HG02981 (cell line): ENCODE results near the gene HOMER3.

Source experiments
- ATAC-seq: cut with Tn5 transposase; IDR thresholded peaks from one replicate; pipeline ENCODE4 v1.9.1; 2021; ENCODE audit warnings: mild to moderate bottlenecking, moderate library complexity; ENCODE audit not compliant: unreplicated experiment

HOMER3 gene

DNA sequence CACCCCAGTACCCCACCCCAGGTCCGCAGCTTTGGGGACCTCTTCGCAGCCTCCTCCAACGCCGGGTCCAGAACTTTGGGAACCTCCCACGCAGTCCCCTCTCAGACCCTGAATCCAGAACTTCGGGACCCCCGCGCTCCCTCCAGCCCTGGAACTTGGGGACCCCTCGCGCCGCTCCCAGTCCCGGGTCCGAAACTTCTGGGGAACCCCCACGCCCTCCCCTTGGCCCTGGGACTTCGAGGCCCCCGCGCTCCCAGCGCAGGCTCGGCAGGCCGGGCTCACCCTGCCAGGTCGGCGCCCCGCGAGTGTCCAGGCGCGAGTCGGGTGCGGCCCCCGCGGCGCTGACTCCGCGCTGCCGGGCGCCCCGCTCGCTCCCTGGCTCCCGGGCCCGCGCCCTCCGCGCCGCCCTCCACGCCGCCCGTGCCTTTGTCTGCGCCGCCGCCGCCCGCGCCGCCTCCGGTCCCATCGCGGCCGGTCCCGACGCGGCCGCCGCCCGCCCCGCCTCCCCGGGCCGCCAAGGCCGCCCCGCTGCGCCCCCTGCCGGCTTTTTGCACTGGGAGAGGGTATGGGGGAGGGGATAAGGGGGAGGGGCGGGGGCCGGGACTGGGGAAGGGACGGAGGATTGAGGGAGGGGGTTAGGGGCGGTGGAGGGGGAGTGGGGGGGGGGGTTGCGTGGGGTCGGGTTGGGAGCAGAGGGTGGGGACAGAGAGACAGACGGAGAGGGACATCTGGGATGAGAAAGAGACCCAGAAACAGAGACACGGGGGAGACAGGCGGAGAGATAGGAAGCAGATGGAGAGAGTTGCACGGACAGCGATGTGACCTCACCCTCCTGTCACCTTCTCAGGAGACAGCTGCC, at the start of gene HOMER3:
TSS of gene HOMER3 (minus strand) at position 449 of the 859 bp plus-strand sequence. CDS start 2,235 bp downstream, outside the sequence.
- ATAC-seq, result no peak

GRCh38 chr19:18990128-18990708, 49.2 kb upstream of the HOMER3 start:
- no peak for ATAC-seq

DNA sequence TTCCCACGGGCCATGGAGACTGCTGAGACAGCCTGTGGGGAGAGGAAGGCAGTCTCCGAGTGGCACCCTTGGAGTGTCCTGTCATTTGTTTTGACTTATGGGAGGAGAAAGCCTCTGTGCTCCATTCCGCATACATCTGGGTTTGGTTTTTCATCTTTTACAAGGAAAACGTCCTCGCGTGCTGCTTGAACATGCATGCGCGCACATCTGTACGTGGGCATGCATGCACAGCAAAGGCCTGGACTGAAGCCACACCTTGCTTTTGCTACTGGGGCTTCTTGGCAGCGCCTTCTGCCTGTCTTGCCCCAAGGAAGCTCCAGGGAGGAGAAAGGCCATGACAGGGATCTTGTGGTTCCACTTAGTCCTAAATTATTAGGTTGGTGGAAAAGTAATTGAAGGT, 48.3 kb upstream of the HOMER3 start:
- ATAC-seq, result no peak

GRCh38 chr19:18987456-18987855, 46.4 kb upstream of the HOMER3 start:
- no peak for ATAC-seq

DNA sequence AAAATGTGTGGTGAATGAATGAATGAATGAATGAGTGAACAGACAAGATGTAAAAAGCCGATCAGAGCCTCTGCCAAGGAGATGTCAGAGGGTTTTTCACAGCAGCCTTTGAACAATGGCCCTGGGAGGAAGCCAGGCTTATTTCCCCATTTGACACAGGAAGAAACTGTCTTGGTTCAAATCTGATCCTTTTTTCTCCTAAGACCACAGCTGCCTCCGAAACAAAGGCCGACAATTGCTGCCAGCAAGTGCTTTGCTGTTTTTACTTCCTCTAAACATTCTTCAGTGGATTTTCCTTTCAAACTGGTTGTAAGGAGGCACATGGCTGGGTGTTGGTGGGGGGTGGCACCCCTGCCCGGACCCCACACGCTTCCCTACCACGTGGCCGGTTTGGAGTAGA, 44.2 kb upstream of the HOMER3 start:
- no peak for ATAC-seq

DNA sequence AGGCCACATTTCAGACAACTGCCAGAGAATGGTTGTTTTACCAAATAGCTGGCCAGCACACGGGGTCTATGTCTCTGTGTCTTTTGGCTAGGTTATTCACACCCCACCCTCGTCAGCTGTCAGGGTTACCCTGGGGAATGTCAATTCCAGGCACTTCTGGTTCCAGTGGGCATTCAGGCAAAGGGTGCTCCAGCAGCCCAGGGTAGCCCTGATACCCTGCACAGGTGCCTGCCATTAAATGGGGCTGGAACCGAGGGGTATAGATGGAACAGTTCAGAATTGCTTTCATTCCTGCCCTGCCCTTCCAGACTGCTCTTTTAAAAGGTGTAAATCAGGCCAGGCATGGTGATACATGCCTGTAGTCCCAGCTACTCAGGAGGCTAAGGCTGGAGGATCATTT, 43.2 kb upstream of the HOMER3 start:
- ATAC-seq, result no peak

GRCh38 chr19:18982669-18983068, 41.7 kb upstream of the HOMER3 start:
- ATAC-seq, result no peak

GRCh38 chr19:18980432-18981020, 39.5 kb upstream of the HOMER3 start:
- ATAC-seq, result no peak

GRCh38 chr19:18978616-18979015, 37.6 kb upstream of the HOMER3 start:
- no peak for ATAC-seq

DNA sequence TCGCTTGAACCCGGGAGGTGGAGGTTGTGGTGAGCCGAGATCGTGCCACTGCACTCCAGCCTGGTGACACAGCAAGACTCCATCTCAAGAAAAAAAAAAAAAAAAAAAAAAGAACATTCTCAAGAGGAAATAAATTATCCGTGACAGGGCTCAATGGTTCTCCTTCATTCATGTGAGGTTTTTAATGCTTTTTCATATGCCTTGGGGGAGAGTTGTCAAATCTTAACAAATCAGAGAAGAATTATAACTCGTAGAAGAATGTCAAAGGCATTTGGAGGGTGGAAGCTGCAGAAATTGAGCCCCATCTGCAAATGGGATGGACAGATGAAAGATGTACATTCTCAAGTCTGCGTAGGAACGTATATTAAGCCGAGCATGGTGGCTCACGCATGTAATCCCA, 34.9 kb upstream of the HOMER3 start:
- ATAC-seq, result no peak

GRCh38 chr19:18975011-18975410, 34.0 kb upstream of the HOMER3 start:
- ATAC-seq, result no peak

DNA sequence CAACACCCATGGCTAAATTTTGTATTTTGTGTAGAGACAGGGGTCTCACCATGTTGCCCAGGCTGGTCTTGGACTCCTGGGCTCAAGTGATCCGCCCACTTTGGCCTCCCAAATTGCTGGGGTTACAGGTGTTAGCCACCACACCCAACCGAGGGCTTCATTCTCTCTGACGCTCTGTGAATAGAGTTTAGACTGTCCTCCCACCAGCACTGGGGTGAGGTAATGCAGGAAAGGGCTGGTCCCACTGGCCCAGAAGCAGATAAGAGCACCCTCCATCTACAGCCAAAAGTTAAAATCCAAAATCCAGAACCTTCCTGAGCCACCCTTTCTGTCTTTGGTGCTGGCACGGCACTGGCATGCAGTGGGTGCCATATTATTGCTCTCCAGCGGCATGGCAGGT, 31.8 kb upstream of the HOMER3 start:
- no peak for ATAC-seq

DNA sequence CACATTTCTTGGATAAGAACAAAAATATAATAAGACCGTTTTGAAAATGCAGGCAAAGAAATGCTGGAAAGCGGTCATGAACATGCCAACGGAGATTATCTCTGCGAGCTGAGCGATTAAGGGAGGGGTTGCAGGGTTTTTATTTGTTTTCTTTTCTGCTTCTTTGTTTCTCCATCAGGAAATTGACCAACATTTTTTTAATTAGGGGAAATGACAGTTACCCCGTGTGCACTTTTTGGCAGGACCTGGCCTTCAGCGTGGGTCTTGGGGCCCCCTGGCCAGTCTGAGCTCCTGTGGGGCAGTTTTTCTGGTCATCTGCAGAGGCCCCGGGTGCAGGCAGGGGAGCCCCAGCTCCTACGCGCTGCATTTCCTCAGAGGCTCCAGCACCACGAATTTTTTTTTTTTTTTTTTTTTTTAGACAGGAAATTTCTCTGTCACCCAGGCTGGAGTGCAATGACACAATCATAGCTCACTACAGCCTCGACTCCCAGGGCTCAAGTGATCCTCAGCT, 31.3 kb upstream of the HOMER3 start:
- no peak for ATAC-seq

GRCh38 chr19:18969931-18970659, 29.1 kb upstream of the HOMER3 start:
- ATAC-seq, result no peak

- ATAC-seq, result no peak
These were observed 26.5 kb upstream of the HOMER3 start for GRCh38 chr19:18967358-18968146.

DNA sequence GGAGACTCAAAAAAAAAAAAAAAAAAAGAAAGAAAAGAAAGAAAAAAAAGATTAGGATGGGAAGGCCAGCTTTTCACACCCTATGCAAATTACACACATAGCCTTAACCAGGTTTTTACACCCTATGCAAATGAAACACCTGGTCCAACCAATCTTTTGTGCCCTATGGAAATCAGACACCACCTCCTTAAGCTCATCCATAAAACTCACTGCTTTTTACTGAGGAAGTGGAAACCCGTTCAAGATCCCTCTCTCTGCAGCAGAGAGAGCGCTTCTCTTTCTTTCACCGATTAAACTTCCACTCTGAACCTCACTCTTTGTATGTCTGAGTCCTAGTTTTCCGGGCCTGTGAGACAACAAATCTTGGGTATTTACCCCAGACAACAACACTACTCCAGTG, 25.3 kb upstream of the HOMER3 start:
- ATAC-seq, result no peak

DNA sequence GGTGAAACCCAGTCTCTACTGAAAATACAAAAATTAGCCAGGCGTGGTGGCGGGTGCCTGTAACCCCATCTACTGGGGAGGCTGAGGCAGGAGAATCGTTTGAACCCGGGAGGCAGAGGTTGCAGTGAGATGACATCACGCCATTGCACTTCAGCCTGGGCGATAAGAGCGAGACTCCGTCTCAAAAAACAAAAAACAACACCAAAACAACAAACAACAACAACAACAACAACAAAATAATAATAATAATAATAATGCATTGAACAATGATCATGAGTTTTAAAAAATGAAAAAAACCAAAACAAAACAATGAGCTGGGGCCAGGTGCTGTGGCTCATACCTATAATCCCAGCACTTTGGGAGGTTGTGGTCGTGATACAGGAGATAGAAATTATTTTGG, 23.1 kb upstream of the HOMER3 start:
- no peak for ATAC-seq

- no peak for ATAC-seq
These were observed 21.0 kb upstream of the HOMER3 start for GRCh38 chr19:18961767-18962620.

DNA sequence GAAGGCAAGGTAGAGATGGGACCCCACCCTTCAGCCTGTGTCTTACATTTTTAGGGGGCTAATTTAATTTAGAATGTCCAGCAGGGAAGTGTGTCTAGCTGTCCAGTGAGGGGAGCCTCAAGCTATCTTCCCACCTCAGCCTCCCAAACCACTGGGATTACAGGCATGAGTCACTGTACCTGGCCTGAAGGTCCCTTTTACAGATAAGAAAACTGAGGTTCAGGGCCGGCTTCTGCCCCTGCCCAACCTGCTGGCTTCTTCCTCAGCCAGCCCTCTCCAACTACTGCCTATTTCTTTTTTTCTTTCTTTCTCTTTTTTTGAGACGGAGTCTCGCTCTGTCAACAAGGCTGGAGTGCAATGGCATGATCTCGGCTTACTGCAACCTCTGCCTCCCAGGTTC, 19.4 kb upstream of the HOMER3 start:
- ATAC-seq, result no peak

- ATAC-seq, result no peak
These were observed 14.0 kb upstream of the HOMER3 start for GRCh38 chr19:18955042-18955441.
